DMS114 treated with DMSO at 0.1 percent for 48 hours (cell line): Measurements from ENCODE around the gene SF3B6.
"Not testable (repeated sequence)": the region's sequence is repeated elsewhere in the genome, so short reads cannot be mapped to it uniquely, and the experiment has no call there.

Experiments used
- DNase-seq: peaks from one replicate; lab custom pipeline; 2025; ENCODE audit not compliant: unreplicated experiment; lab: John Stamatoyannopoulos, UW

The SF3B6 gene

GRCh38 chr2:24095171-24095677 lies 19.1 kb upstream of the SF3B6 start:
- DNase-seq: not testable (repeated sequence)

GRCh38 chr2:24093270-24093669 lies 17.1 kb upstream of the SF3B6 start:
- DNase-seq: not testable (repeated sequence)

- no peak for DNase-seq
Measured at GRCh38 chr2:24088821-24089359, 12.8 kb upstream of the SF3B6 start.

GRCh38 chr2:24087032-24087431 lies 10.9 kb upstream of the SF3B6 start:
- no peak for DNase-seq

- DNase-seq: no peak
Measured at GRCh38 chr2:24086241-24086640, 10.1 kb upstream of the SF3B6 start.

GRCh38 chr2:24085200-24085489 lies 9.0 kb upstream of the SF3B6 start:
- DNase-seq: no peak

- DNase-seq: peak; percentile 82
Measured at GRCh38 chr2:24084386-24085199, 8.5 kb upstream of the SF3B6 start, which contains the start of gene TP53I3. Gene TP53I3, minus strand, starts transcription at chr2:24084834. Its CDS starts 508 bp downstream, at chr2:24084326.

GRCh38 chr2:24083567-24084385 lies 7.7 kb upstream of the SF3B6 start:
- peak; percentile 72 for DNase-seq

- DNase-seq: no peak
Measured at GRCh38 chr2:24082787-24083566, 6.9 kb upstream of the SF3B6 start.

- DNase-seq: no peak
Measured at GRCh38 chr2:24080701-24081100, 4.6 kb upstream of the SF3B6 start.

GRCh38 chr2:24077879-24078278 lies 1.8 kb upstream of the SF3B6 start:
- DNase-seq: no peak

GRCh38 chr2:24077535-24077877 lies 1.4 kb upstream of the SF3B6 start:
- DNase-seq: no peak

GRCh38 chr2:24076849-24077534 lies 866 bp upstream of the SF3B6 start:
- no peak for DNase-seq

- DNase-seq: no peak
Measured at GRCh38 chr2:24075259-24075658, 867 bp downstream of the SF3B6 start.

- no peak for DNase-seq
Measured at GRCh38 chr2:24073816-24074215, 2.3 kb downstream of the SF3B6 start.

- DNase-seq: no peak
Measured at GRCh38 chr2:24072259-24072658, 3.9 kb downstream of the SF3B6 start.

GRCh38 chr2:24065341-24065740 lies 10.8 kb downstream of the SF3B6 start:
- no peak for DNase-seq

GRCh38 chr2:24058564-24059271 lies 17.4 kb downstream of the SF3B6 start:
- no peak for DNase-seq

GRCh38 chr2:24055750-24056149 lies 20.4 kb downstream of the SF3B6 start:
- DNase-seq: no peak
